Activated CD8-positive, alpha-beta memory T cell treated with anti-CD3 and anti-CD28 coated beads, Interleukin-2, amount 50 U/mL, for 4 hours (primary cell): ENCODE measurements around the gene PYGB.

Experiments used
- DNase-seq: peaks from one replicate; pipeline ENCODE4 v3.0.0-alpha.2; 2020

Gene PYGB

DNA sequence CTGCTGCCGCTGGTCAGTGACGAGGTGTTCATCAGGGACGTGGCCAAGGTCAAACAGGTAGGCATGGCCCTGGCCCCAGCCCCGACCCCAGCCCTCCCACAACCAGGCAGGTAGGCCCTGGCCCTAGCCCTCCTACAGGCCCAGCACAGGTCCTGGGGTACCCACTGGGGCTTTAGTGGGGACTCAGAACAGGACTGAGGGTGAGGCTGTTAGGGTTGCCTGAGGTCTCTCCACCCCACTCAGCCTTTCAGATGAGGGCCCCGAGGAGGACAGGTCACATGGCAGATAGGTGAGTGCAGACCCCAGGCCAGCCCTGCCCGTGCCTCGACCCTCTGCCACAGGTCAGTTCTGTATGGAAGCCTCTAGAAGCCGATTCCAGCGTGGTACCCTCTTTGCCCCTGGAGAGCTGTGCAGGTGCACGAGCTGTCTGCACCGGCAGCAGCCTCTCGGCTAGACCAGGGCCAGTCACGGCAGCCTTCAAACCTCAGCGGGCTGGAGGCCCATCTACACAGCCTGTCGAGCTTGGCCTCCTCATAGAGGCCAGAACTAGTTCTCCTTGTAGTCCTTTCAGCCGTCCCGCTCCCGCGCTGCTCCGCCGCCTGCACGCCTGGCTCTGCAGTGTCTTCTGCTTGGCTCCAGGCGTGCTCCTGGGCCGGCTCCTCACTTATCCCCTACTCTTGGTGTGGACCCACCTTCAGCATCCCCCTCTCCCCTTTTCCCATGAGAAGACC lies 35.5 kb downstream of the PYGB start:
- DNase-seq: peak; percentile 11

DNA sequence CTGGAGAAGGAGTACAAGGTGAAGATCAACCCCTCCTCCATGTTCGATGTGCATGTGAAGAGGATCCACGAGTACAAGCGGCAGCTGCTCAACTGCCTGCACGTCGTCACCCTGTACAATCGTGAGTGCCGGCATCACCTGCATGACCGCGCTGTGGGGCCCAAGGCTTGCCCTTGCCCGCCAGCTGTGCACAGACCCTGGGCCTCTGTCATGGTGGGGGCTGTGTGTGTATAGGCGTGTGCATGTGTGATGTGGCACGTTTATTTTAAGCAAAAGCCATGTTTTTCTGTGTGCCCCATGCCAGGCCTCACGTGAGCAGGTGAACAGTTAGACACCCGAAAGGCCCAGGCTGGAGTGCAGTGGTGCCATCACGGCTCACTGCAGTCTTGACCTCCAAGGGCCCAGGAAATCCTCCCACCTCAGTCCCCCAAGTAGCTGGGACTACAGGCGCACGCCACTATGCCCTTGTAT lies 36.3 kb downstream of the PYGB start:
- DNase-seq: peak; percentile 9

DNA sequence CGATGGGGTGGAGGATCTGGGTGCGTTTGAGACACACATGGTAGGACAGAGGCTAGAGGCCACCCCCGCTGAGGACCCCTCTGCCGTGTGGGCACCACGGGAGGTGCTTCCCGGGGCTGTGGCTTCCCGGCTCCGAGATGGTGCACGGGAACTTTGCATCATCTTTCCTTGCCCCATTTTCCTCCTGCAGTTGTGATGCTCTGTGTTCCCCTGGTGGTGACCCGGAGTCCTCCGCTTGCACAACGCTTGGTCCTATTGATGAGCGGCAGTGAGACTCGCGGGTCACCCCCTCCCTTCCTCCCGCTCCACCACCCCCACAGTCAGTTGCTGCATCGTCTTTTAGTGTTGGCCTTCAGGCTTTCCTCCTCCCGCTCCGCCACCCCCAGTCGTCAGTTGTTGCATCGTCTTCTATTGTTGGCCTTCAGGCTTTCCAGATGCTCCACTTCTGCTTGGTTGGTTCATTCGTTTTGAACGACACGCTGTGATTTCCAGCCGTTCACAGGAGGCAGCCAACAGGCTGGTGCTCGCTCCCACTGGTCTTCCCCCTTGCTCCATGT lies 37.3 kb downstream of the PYGB start:
- DNase-seq: peak; percentile 4

DNA sequence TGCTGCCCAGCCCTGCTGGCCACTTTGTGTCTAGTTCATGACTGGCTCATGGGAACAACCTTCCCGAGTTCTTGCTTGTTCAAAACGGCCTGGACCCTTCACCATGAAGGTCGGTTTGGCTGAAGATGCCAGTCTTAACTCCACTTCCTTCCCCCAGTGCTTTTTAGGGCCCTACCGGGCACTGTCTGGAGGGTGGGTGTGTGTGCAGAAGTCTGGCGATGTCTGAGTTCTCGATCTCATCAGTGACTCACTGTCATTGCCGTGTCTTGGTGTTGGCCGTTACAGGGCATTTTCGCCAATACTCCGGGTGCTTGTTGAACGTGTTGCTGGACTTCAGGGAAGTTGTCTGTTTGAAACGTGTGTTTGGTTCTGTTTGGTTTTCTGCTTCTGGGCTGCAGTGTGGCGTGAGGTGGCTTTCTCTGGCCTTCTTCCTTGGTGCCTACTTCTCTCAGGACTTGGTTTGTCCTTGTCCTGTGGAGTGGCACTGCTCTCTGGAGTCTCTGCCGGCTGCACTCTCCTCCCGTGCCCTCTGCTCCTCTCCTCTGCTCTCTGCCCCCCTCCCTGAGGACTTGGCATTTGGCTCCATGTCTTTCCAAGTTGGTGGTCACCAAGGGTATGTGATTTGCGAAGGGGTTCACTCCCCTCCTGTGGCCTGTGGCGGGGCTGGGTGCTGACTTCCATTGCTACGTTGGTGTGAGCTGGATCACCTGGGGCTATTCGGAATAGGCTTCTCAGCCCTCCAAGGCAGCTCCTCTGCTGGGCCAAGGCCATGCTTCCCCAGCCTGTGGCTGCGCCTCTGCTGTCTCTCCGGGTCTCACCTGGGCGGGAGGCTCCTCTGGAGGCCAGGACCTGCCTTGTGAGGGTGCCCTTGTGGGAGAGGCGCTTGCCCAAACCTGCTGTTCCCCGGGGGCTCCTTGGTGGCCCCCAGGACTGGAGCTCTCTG lies 38.2 kb downstream of the PYGB start:
- peak; percentile 11 for DNase-seq

DNA sequence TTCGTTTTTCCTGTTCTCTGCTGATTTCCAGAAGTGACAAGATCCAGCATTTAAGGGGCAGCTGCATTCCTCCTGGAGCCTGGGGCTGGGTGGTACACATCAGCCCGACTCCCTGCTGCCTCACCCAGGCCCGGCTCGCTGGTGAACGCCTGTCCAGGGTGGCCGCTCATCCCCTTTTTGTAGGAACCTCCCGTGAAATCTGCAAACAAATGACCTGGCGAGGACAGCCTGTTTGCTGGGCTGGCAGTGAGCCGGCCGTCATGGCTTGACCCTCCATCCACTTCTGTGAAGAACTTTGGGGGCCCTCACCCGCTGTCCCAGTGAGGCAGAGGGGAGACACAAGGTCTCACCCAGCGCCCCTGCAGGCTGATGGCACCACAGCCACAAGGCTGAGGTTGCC lies 39.0 kb downstream of the PYGB start:
- peak; percentile 11 for DNase-seq

DNA sequence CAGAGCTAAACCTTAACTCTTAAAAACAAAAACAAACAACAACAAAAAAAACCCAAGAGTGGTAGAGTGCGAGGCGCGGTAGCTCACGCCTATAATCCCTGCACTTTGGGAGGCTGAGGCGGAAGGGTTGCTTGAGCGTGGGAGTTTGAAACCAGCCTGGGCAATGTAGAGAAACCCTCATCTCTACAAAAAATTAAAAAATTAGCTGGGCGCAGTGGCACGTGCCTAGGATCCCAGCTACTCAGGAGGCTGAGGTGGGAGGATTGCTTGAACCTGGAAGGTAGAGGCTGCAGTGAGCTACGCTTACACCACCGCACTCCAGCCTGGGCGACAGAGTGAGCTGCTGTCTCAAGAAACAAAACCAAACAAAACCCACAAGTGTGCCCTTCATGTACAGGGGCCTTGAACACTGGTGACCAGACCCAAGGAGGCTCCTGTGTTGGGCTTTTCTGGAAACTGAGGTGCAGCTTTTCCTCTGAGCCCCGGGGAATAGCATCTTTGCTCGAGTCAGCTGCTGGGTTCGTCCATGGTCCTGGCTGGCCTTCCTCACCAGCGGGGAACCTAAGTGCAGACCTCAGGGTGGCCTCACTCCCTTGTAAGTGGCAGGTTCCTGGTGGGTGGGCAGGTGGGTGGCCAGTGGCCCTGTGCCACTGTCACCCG lies 39.9 kb downstream of the PYGB start:
- DNase-seq: peak; percentile 7

DNA sequence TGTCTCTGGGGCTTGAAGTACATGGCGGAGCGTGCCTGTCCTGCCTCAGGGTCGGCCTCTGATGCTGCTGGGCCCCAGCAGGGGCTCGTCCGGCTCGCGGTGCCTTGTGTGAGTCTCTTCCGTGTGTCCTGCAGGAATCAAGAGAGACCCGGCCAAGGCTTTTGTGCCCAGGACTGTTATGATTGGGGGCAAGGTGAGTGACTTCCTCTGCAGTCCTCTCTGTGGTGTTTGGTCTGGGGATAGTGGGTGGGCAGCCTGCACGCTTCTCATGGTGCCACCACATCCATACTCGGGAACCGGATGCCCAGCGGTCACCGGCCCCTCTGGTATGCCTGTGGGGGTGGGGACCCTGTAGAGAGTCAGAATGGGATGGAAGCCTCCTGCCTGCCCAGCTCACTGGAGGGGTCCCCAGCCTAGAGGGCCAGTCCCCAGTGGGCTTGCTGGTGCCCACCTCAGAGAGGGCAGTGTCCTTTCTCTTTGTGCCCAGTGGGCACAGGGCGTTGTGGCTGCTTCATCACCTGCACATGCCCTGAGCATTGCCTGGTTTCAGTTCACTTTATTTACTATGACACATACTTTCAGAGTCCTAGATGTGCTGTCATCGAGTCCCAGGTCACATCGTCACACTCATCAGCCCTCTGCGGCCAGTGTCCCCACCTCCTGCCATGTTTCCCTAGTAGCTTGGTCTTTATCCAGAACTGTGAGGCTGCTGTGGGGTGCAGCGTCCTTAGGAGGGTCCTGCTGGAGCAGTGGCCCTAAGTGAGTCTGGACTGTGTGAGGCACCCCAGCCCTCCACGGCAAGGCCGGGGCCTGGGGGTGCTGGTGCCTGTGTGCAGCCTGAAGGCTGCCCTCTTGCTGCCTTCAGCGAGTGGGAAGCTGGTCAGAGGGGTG lies 40.7 kb downstream of the PYGB start:
- no peak for DNase-seq

DNA sequence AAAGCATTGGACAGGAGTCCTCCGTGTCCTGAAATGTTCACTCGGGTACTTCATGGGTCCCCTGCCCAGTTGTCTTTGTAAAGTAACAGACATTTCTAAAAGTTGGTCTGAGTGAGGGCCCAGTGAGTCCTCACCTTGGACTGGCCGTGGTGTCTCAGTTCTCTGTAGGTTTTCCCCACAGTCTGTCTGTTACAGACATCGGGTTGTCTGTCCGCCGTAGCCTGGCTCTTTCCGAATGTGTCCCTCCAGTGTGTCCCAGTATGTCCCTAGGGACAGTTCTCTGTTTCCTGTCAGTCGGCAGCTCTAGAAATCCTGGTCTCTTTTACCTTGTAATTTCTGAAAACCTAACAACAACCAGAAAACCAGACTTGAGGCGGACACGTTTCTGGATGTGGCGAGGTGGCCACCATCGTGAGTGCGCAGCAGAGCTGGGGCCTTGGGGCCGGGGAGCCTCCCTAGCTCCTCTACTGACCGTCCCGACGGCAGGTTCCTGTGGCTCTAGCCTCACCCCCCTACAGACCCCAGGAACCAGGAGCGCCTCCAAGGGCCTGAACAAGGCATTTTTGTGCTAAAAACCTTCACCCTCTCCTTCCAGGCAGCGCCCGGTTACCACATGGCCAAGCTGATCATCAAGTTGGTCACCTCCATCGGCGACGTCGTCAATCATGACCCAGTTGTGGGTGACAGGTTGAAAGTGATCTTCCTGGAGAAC lies 42.2 kb downstream of the PYGB start:
- no peak for DNase-seq

DNA sequence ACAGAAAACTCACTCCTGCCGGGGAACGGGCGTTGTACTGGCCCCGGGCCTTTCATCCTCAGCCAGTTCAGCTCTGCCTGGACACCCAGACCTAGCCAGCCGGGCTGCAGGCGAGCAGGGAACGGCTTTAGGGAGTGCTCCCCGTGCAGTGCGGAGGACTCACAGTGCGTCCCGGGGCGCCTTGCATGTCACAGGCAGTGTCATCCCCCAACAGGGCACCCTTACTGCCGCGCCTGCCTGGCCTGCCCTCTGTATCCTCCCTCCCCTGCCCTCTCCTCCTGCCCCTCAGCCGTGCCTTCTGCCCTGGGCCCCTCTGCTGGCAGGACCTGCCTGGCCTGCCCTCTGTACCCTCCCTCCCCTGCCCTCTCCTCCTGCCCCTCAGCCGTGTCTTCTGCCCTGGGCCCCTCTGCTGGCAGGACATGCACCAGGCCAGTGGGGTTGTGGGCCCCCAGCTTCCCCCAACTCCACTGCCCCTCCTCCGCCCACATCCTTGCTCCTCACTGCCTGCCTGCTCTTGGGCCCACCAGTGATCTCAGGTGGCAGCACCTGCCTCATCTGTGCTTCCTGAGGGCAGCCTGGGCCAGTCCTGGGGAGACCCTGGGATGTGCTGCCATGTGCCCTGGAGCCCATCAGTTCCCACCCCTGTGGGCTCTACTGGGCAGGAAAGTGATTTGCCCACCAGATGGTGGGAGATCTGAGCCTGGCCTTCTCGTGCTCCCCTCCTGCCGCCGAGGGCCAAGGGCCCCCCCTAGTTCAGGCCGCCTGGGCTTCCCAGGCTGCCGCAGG lies 43.0 kb downstream of the PYGB start:
- no peak for DNase-seq

DNA sequence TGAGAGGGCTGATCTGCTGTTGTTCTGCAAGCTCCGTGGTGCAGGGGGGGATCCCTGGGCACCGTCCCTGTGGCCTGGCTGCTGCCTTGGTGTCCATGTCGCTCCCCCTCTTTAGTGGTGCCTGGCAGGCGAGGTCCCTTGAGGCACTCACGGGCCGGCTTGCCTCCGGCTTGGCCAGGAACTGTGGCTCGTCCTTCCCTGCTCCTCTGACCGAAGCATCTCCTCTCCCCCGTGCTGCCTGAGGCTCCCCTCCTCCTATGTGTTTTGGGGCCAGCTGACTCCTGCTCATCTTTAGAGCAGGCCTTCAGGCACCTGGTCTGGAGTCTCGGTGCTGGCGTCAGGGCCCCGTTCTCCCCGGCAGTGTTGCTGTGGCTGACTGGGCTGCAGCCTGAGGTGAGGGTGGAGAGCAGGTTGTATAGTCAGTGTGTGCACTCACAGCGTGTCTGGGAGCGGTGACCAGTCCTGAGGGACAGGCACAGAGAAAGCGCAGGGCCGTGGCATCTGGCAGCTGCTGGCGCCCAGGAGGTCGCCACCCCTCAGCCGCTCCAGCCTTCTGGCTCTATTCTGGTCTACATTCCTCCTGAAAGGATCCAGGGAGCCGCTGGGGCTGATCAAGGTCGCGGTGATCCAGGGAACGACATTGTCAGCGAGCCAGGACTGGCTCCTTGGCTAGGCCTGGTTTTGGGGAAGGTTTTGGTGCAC lies 43.7 kb downstream of the PYGB start:
- no peak for DNase-seq

DNA sequence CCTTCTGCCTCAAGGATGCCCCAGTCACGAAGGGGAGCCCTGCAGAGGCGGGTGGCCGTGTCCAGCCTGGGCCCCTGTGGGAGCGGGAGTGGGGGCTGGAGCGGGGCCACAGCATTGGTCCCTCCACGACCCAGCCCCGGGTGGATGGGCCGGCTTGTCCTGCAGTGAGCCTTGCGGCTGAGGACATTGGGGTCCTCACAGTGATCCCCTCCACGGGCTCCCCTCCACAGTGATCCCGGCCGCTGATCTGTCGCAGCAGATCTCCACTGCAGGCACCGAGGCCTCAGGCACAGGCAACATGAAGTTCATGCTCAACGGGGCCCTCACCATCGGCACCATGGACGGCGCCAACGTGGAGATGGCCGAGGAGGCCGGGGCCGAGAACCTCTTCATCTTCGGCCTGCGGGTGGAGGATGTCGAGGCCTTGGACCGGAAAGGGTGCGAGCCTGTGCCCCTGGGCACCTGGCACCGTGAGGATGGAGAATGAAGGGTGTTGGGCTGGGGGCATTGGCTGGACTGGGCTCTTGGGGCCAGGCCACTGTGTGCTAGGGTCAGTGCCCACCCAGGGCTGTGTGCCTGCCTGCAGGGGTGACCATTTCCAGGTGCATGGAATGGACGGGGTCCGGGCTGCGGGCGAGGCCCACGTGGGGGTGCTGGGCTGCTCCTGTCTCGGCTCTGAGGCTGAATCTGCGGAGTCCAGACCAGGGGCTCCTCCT lies 44.4 kb downstream of the PYGB start:
- DNase-seq: no peak

DNA sequence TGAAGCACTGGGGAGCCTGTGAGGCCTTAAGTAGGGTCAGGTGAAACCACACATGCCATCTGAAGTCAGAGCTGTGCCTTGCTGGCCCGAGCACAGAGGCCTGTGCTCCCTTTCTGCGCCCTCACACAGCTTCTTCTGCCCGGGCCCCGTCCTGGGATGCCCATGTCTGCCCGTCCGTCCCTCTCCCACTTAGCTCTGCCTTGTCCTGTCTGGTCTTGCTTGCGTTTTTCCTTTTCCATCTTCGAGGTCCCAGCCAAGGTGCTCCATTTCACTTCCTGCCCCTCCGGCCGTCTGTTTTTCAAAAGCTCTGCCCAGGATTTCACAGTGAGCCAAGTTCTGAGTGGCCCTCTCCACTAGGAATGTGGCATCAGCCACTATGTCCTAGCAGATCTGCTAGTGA lies 45.6 kb downstream of the PYGB start:
- DNase-seq: no peak

DNA sequence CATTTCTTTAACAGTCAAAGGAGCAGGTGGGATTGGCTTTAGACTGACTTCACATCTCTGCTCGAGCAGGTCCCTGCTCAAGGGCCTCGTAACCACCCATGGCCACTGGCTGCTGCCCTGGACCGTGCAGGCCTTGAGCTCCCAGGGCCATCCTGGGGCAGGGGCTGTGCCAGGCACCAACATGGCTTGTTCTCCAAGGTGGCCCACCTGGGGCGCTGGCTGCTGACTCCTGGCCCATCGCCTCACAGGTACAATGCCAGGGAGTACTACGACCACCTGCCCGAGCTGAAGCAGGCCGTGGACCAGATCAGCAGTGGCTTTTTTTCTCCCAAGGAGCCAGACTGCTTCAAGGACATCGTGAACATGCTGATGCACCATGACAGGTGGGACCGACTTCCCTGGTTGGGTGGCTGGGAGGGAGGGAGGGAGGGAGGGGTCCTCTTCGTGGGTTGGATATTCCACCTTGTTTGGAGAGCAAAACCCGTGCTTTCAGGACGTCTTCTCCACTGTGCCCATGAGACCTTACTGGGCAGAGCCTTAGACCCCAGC lies 46.1 kb downstream of the PYGB start:
- DNase-seq: no peak

DNA sequence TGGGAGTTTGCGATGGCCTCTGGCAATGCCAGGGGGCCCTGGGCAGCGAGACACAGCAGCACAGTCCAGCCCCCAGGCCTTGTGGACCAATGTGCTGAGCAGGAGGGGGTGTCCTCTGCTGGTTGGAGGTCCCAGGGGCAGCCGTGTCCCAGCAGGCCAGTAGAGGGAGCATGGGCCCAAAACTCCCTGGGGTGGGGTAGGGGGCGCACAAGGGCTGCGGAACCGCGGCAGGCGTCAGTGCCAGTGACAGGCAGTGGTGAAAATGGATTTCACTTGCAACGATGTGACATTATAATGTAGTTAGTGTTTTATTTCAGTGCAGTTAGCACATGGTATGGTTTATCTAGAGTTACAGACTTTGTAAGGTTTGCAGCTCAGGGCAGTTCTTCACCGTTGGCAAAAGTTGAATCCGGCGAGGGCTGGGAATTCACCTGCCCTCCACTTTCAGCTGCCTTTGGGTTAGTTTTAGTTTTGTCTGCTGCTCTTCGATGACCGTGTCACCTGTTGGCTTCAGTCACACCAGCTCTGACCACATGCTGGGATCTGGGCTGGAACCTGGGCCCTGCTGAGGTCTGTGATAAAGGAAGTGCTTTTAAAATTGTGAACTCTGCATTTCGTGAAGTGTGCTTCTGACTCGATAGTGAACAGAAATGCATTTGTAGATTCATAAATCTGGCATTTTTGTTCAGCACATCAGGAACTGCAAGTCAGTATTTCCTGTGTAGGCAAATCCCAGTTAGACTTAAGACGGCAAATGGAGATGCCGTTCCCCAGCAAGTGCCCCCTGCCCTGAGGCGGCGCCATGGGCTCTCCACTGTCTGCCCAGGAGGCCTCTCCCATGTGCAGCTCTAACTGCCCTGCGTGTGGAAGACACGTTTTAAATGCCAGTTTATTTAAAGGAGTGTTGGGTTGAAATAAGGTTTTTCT lies 46.8 kb downstream of the PYGB start:
- peak; percentile 61 for DNase-seq

DNA sequence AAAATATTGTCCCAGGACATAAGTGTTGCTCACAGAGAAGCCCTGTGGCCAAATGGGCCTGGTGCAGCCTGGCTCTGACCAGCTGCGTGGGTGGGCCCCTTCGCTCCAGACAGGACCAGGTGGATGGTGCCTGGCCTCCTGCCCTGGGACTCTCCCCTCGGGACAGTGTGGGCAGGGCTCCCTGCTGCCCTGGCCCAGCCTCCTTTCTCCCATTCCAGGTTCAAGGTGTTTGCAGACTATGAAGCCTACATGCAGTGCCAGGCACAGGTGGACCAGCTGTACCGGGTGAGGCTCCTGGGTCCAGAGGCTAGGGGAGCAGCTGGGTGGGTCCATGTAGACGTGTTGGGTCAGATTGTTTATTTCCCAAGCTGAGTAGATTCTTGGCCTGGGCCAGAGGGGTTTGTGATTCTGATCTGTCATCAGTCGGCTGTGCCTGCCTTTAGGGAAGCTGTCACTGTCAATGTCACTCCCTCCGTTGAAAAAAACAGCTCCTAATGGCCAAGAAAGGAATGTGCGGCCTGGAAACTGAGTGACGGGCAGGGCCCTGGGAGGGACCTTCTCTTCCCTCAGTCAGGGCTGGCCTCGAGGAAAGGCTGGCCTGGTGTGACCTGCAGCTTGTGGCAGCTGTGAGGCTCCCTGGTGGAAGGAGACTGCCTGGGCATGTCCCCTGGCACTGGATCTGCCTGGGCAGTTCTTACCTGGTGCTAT lies 47.7 kb downstream of the PYGB start:
- no peak for DNase-seq

DNA sequence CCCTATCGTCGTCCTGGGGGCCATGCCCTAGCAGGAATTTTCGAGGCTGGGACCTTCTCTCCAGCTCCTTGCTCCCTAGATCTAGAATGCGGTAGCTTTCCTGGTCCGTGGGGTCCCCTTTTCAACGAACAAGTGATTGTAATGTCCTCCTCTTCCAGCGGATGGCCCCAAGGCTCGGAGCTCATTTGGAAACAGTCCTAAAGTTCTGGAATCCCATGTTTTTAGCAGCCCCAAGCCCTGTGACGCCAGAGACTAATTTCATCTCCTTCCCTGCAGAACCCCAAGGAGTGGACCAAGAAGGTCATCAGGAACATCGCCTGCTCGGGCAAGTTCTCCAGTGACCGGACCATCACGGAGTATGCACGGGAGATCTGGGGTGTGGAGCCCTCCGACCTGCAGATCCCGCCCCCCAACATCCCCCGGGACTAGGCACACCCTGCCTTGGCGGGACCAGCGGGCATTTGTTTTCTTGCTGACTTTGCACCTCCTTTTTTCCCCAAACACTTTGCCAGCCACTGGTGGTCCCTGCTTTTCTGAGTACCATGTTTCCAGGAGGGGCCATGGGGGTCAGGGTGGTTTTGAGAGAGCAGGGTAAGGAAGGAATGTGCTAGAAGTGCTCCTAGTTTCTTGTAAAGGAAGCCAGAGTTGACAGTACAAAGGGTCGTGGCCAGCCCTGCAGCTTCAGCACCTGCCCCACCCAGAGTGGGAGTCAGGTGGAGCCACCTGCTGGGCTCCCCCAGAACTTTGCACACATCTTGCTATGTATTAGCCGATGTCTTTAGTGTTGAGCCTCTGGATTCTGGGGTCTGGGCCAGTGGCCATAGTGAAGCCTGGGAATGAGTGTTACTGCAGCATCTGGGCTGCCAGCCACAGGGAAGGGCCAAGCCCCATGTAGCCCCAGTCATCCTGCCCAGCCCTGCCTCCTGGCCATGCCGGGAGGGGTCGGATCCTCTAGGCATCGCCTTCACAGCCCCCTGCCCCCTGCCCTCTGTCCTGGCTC lies 48.5 kb downstream of the PYGB start:
- no peak for DNase-seq
